Caco-2 (cell line): ENCODE measurements around the gene EMILIN3. TPM values are rescaled to one million over a fixed set of nuclear protein-coding genes. Genes with fewer than 3 reads are reported as not detected.
A peak's percentile ranks its signal among the peaks of the same experiment; 100 is the strongest.

Experiments used
- BruUV-seq: library from RNA; stranded (reverse); fragments of 400-500 nt; replicated peaks from 2 replicates; lab custom pipeline; 2021; lab: Mats Ljungman, UMichigan
- CTCF ChIA-PET: fragments of 300-600 bp; sonication (Branson Sonifier 250); formaldehyde crosslinking; loops from one replicate; lab custom pipeline; 2022; ENCODE audit warnings: antibody characterized with exemption; lab: Charles Lee
- POLR2A ChIA-PET: fragments of 300-600 bp; sonication (Branson Sonifier 250); formaldehyde crosslinking; loops from one replicate; lab custom pipeline; 2022; ENCODE audit warnings: antibody characterized with exemption; lab: Charles Lee
- DNase-seq, 2 experiments: peaks; one replicate each; pipeline versions ENCODE4 v3.0.0 to v3.0.0-alpha.2; 2020 to 2022
- H3K27me3 ChIP-seq: replicated peaks from 2 replicates; pipeline ENCODE4 v1.6.0; 2011; ENCODE audit warnings: low read length; ENCODE audit not compliant: control insufficient read depth, insufficient read depth
- H3K36me3 ChIP-seq: 2 replicates; pipeline ENCODE4 v1.5.1; 2011; ENCODE audit warnings: low read length; ENCODE audit not compliant: control insufficient read depth, insufficient read depth
- H3K4me1 ChIP-seq: fragments of 250-450 bp; sonication (Bioruptor Pico); 2 replicates; pipeline ENCODE4 v1.5.1; 2020; ENCODE audit warnings: mild to moderate bottlenecking
- H3K4me3 ChIP-seq: 2 replicates; pipeline ENCODE4 v1.5.1; 2011; ENCODE audit warnings: low read depth, mild to moderate bottlenecking, control low read depth, low read length
- H3K9me3 ChIP-seq: fragments of 250-450 bp; sonication (Bioruptor Pico); 2 replicates; pipeline ENCODE4 v1.5.1; 2020; ENCODE audit warnings: mild to moderate bottlenecking, moderate library complexity
- H3K27ac Mint-ChIP-seq: one replicate; pipeline ENCODE4 v1.8.0; 2022; ENCODE audit warnings: mixed read lengths; ENCODE audit not compliant: unreplicated experiment
- H3K27me3 Mint-ChIP-seq: one replicate; pipeline ENCODE4 v1.8.0; 2022; ENCODE audit warnings: mixed read lengths; ENCODE audit not compliant: insufficient read depth, unreplicated experiment
- H3K36me3 Mint-ChIP-seq: one replicate; pipeline ENCODE4 v1.8.0; 2022; ENCODE audit warnings: mild to moderate bottlenecking, mixed read lengths; ENCODE audit not compliant: insufficient read depth, unreplicated experiment
- H3K4me1 Mint-ChIP-seq: one replicate; pipeline ENCODE4 v1.8.0; 2022; ENCODE audit warnings: low read depth, mixed read lengths; ENCODE audit not compliant: unreplicated experiment
- H3K4me3 Mint-ChIP-seq: one replicate; pipeline ENCODE4 v1.8.0; 2022; ENCODE audit warnings: mild to moderate bottlenecking, moderate library complexity, mixed read lengths; ENCODE audit not compliant: unreplicated experiment
- H3K9me3 Mint-ChIP-seq: one replicate; pipeline ENCODE4 v1.8.0; 2022; ENCODE audit warnings: mixed read lengths; ENCODE audit not compliant: unreplicated experiment
- CTCF ChIP-seq, 2 experiments: fragments of 200-600 bp in 1 of 2; IDR thresholded peaks; 1 replicate in 1 of 2; 2 replicates in 1 of 2; pipeline versions ENCODE4 v1.5.1 to v1.8.0; 2011 to 2022; ENCODE audit warnings: antibody characterized with exemption in 1 of 2, control low read depth in 1 of 2, inconsistent platforms in 1 of 2, low read depth in 1 of 2, low read length in 1 of 2, mild to moderate bottlenecking in 1 of 2, moderate library complexity in 1 of 2; ENCODE audit not compliant: insufficient read depth in 1 of 2, severe bottlenecking in 1 of 2, unreplicated experiment in 1 of 2
- intact Hi-C: fragments of 100-400 bp; cut with micrococcal nuclease; formaldehyde crosslinking; loops from one replicate; pipeline ENCODE4 v1.10.0; 2022; ENCODE audit not compliant: unreplicated experiment
- total RNA-seq: library from RNA; stranded (reverse); gene quantifications from 2 replicates; pipeline ENCODE4 v1.2.3, GENCODE V29; 2022

Gene EMILIN3
- total RNA-seq, 1 experiment from 2014 or later: 0.50 TPM

GRCh38 chr20:41373931-41374920, 7.6 kb upstream of the EMILIN3 start:
- BruUV-seq: no TSS peak
- intact Hi-C loops: no loop called here
- POLR2A ChIA-PET: no interaction called here
- Histone ChIP-seq H3K4me3 (no peak overlapping the region), H3K36me3 (no peaks in the 10 kb centered on the region), H3K4me1 (no peaks in the 10 kb centered on the region), H3K27me3 (no peaks in the 10 kb centered on the region), H3K9me3 (peaks cover 4% of the 10 kb centered on the region; the same call in 1 of the 2 replicates)
- CTCF ChIA-PET: interaction anchor here (0.6 kb wide), 2 partner anchors 27 to 34 kb away, joined by 4 to 5 read pairs; partner anchors contain the start of gene LPIN3
- peaks cover 5% of the 10 kb centered on the region for H3K4me1 Mint-ChIP-seq
- no peak for DNase-seq
- peaks cover 6% of the 10 kb centered on the region for H3K36me3 Mint-ChIP-seq
- H3K27ac Mint-ChIP-seq: peak overlapping the region; percentile 3
- H3K9me3 Mint-ChIP-seq: peaks cover 8% of the 10 kb centered on the region
- peaks cover 15% of the 10 kb centered on the region for H3K27me3 Mint-ChIP-seq
- no peak overlapping the region for H3K4me3 Mint-ChIP-seq
- no peak for TF ChIP-seq CTCF (IDR thresholded peaks at IDR 0.05; ENCODE audit: insufficient read depth in 1 of 2, low read depth in 1 of 2, low read length in 1 of 2, severe bottlenecking in 1 of 2, unreplicated experiment in 1 of 2)

- H3K27me3 Mint-ChIP-seq: peaks cover 17% of the 10 kb centered on the region
- peaks cover 8% of the 10 kb centered on the region for H3K9me3 Mint-ChIP-seq
- Histone ChIP-seq H3K9me3 (peaks cover 4% of the 10 kb centered on the region; the same call in 1 of the 2 replicates), H3K27me3 (no peaks in the 10 kb centered on the region), H3K4me1 (no peaks in the 10 kb centered on the region), H3K36me3 (no peaks in the 10 kb centered on the region), H3K4me3 (no peak overlapping the region)
- TF ChIP-seq CTCF (IDR thresholded peaks at IDR 0.05; ENCODE audit: insufficient read depth in 1 of 2, low read depth in 1 of 2, low read length in 1 of 2, severe bottlenecking in 1 of 2, unreplicated experiment in 1 of 2): no peak
- no TSS peak for BruUV-seq
- DNase-seq: no peak
- intact Hi-C loops: no loop called here
- no peak overlapping the region for H3K4me3 Mint-ChIP-seq
- peaks cover 5% of the 10 kb centered on the region for H3K4me1 Mint-ChIP-seq
- H3K36me3 Mint-ChIP-seq: peaks cover 6% of the 10 kb centered on the region
- CTCF ChIA-PET: no interaction called here
- POLR2A ChIA-PET: no interaction called here
- H3K27ac Mint-ChIP-seq: peak overlapping the region; percentile 3
These were observed 6.7 kb upstream of the EMILIN3 start for GRCh38 chr20:41373251-41373783.

- Mint-ChIP-seq H3K4me3 (no peak overlapping the region), H3K4me1 (peaks cover 6% of the 10 kb centered on the region), H3K27ac (no peak overlapping the region), H3K27me3 (peaks cover 15% of the 10 kb centered on the region), H3K9me3 (peaks cover 8% of the 10 kb centered on the region), H3K36me3 (peaks cover 6% of the 10 kb centered on the region)
- DNase-seq: no peak
- H3K27me3 ChIP-seq: no peaks in the 10 kb centered on the region
- ChIA-PET CTCF (interaction anchor here (1.0 kb wide), 1 partner anchor 11 kb away, joined by 3 read pairs; no protein-coding TSS in a partner anchor), POLR2A (no interaction called here)
- BruUV-seq: no TSS peak
- no peaks in the 10 kb centered on the region for H3K36me3 ChIP-seq
- TF ChIP-seq CTCF (IDR thresholded peaks at IDR 0.05; ENCODE audit: insufficient read depth in 1 of 2, low read depth in 1 of 2, low read length in 1 of 2, severe bottlenecking in 1 of 2, unreplicated experiment in 1 of 2): no peak
- no peaks in the 10 kb centered on the region for H3K4me1 ChIP-seq
- intact Hi-C loops: no loop called here
- peaks cover 4% of the 10 kb centered on the region; the same call in 1 of the 2 replicates for H3K9me3 ChIP-seq
- no peak overlapping the region for H3K4me3 ChIP-seq
These were observed 4.8 kb upstream of the EMILIN3 start for GRCh38 chr20:41371371-41371770.
